Measurements from ENCODE around the gene DLGAP4. TPM values are rescaled to one million over a fixed set of nuclear protein-coding genes. Genes with fewer than 3 reads are reported as not detected.

DLGAP4 gene
- polyA plus RNA-seq, 1 experiment = 34.9 TPM

- Histone ChIP-seq H3K27me3 (ENCODE audit: control insufficient read depth, insufficient read depth, low read length) (peaks cover 7% of the 10 kb centered on the region), H3K4me3 (ENCODE audit: low read depth, low read length) (no peak overlapping the region), H3K36me3 (ENCODE audit: control insufficient read depth, insufficient read depth, low read length) (no peaks in the 10 kb centered on the region)
- POLR2A ChIA-PET = no interaction called here
- no peak for TF ChIP-seq CTCF (IDR thresholded peaks at IDR 0.05; ENCODE audit: insufficient read depth, low read depth, low read length)
- CTCF ChIA-PET = interaction anchor here (0.9 to 4.7 kb wide), 15 partner anchors 9 to 451 kb away, joined by 3 to 41 read pairs (median 14); no protein-coding TSS in a partner anchor
- no peak for DNase-seq (ENCODE audit: low read depth)
These were observed 134.4 kb downstream of the DLGAP4 start for GRCh38 chr20:36440370-36441026.

- Histone ChIP-seq H3K4me3 (ENCODE audit: low read depth, low read length) (no peak overlapping the region), H3K36me3 (ENCODE audit: control insufficient read depth, insufficient read depth, low read length) (no peaks in the 10 kb centered on the region), H3K27me3 (ENCODE audit: control insufficient read depth, insufficient read depth, low read length) (peaks cover 9% of the 10 kb centered on the region)
- ChIA-PET POLR2A (no interaction called here), CTCF (interaction anchor here (0.9 to 4.7 kb wide), 4 partner anchors 38 to 314 kb away, joined by 3 to 41 read pairs (median 9); no protein-coding TSS in a partner anchor)
- no peak for DNase-seq (ENCODE audit: low read depth)
- no peak for TF ChIP-seq CTCF (IDR thresholded peaks at IDR 0.05; ENCODE audit: insufficient read depth, low read depth, low read length)
These were observed 134.9 kb downstream of the DLGAP4 start for GRCh38 chr20:36441027-36441414.

GRCh38 chr20:36441416-36441815 is 135.3 kb downstream of the DLGAP4 start:
- POLR2A ChIA-PET = no interaction called here
- Histone ChIP-seq H3K36me3 (ENCODE audit: control insufficient read depth, insufficient read depth, low read length) (no peaks in the 10 kb centered on the region), H3K27me3 (ENCODE audit: control insufficient read depth, insufficient read depth, low read length) (peaks cover 9% of the 10 kb centered on the region), H3K4me3 (ENCODE audit: low read depth, low read length) (no peak overlapping the region)
- TF ChIP-seq CTCF (IDR thresholded peaks at IDR 0.05; ENCODE audit: insufficient read depth, low read depth, low read length) = no peak
- CTCF ChIA-PET = interaction anchor here (1.9 to 4.7 kb wide), 3 partner anchors 225 to 313 kb away, joined by 4 to 41 read pairs (median 14); no protein-coding TSS in a partner anchor
- no peak for DNase-seq (ENCODE audit: low read depth)

GRCh38 chr20:36445847-36446246 is 139.7 kb downstream of the DLGAP4 start:
- no peak overlapping the region for H3K4me3 ChIP-seq (ENCODE audit: low read depth, low read length)
- H3K27me3 ChIP-seq (ENCODE audit: control insufficient read depth, insufficient read depth, low read length) = peaks cover 4% of the 10 kb centered on the region
- POLR2A ChIA-PET = no interaction called here
- no peaks in the 10 kb centered on the region for H3K36me3 ChIP-seq (ENCODE audit: control insufficient read depth, insufficient read depth, low read length)
- TF ChIP-seq CTCF (IDR thresholded peaks at IDR 0.05; ENCODE audit: insufficient read depth, low read depth, low read length) = no peak
- CTCF ChIA-PET = interaction anchor here (0.6 to 1.4 kb wide), 2 partner anchors 243 to 287 kb away, joined by 3 read pairs; no protein-coding TSS in a partner anchor
- DNase-seq (ENCODE audit: low read depth) = no peak

GRCh38 chr20:36446557-36446956 is 140.4 kb downstream of the DLGAP4 start:
- H3K27me3 ChIP-seq (ENCODE audit: control insufficient read depth, insufficient read depth, low read length) = peaks cover 4% of the 10 kb centered on the region
- H3K4me3 ChIP-seq (ENCODE audit: low read depth, low read length) = no peak overlapping the region
- POLR2A ChIA-PET = no interaction called here
- no peaks in the 10 kb centered on the region for H3K36me3 ChIP-seq (ENCODE audit: control insufficient read depth, insufficient read depth, low read length)
- CTCF ChIA-PET = interaction anchor here (0.6 kb wide), 1 partner anchor 288 kb away, joined by 3 read pairs; no protein-coding TSS in a partner anchor
- TF ChIP-seq CTCF (IDR thresholded peaks at IDR 0.05; ENCODE audit: insufficient read depth, low read depth, low read length) = no peak
- no peak for DNase-seq (ENCODE audit: low read depth)
